OCI-LY7 (cell line): Measurements from ENCODE around the gene ATAD3B. TPM values are rescaled to one million over a fixed set of nuclear protein-coding genes. Genes with fewer than 3 reads are reported as not detected.

ENCODE experiments used
- BruUV-seq: library from RNA; stranded (reverse); fragments of 400-500 nt; replicated peaks from 2 replicates; lab custom pipeline; 2021; lab: Mats Ljungman, UMichigan
- CTCF ChIA-PET: fragments of 300-600 bp; sonication (Branson Sonifier 250); formaldehyde crosslinking; loops from one replicate; lab custom pipeline; 2022; ENCODE audit warnings: antibody characterized with exemption; ENCODE audit not compliant: unreplicated experiment; lab: Charles Lee
- POLR2A ChIA-PET: fragments of 300-600 bp; sonication (Branson Sonifier 250); formaldehyde crosslinking; loops from one replicate; lab custom pipeline; 2022; ENCODE audit warnings: antibody characterized with exemption; lab: Charles Lee
- DNase-seq: peaks from one replicate; pipeline ENCODE4 v3.0.0-alpha.2; 2015; ENCODE audit warnings: low spot score
- H2AFZ ChIP-seq: fragments of 200-600 bp; sonication (generic), shearing (Covaris generic); 2 replicates; pipeline ENCODE4 v1.6.1; 2014; ENCODE audit warnings: mild to moderate bottlenecking, antibody characterized with exemption, low read length, moderate library complexity
- H3K27ac ChIP-seq: fragments of 200-600 bp; sonication (generic); 2 replicates; pipeline ENCODE4 v1.5.1; 2014; ENCODE audit warnings: mixed run types, low read depth, mild to moderate bottlenecking, moderate library complexity, low read length, inconsistent platforms; ENCODE audit not compliant: poor library complexity, severe bottlenecking
- H3K36me3 ChIP-seq: fragments of 200-600 bp; sonication (generic); 2 replicates; pipeline ENCODE4 v1.6.1; 2014; ENCODE audit warnings: mild to moderate bottlenecking, antibody characterized with exemption, low read length, moderate library complexity, mixed read lengths; ENCODE audit not compliant: insufficient read depth
- H3K4me1 ChIP-seq: fragments of 200-600 bp; sonication (generic); 2 replicates; pipeline ENCODE4 v1.5.1; 2014; ENCODE audit warnings: mild to moderate bottlenecking, low read length; ENCODE audit not compliant: insufficient read depth, poor library complexity, severe bottlenecking
- H3K4me2 ChIP-seq: fragments of 200-600 bp; sonication (generic); 2 replicates; pipeline ENCODE4 v1.6.1; 2014; ENCODE audit warnings: mild to moderate bottlenecking, low read length
- H3K4me3 ChIP-seq: fragments of 200-600 bp; sonication (generic); 2 replicates; pipeline ENCODE4 v1.5.1; 2014; ENCODE audit warnings: mild to moderate bottlenecking, low read depth, low read length; ENCODE audit not compliant: poor library complexity, severe bottlenecking
- H3K79me2 ChIP-seq: fragments of 200-600 bp; sonication (generic); 2 replicates; pipeline ENCODE4 v1.6.1; 2016; ENCODE audit warnings: low read depth, mild to moderate bottlenecking, low read length, moderate library complexity, mixed read lengths; ENCODE audit not compliant: insufficient read depth
- H3K9me2 ChIP-seq: fragments of 200-600 bp; sonication (generic); 2 replicates; pipeline ENCODE4 v1.6.1; 2016; ENCODE audit warnings: mild to moderate bottlenecking, low read length, mixed read lengths; ENCODE audit not compliant: insufficient read depth
- H3K9me3 ChIP-seq: fragments of 200-600 bp; sonication (generic); 2 replicates; pipeline ENCODE4 v1.6.1; 2014; ENCODE audit warnings: mild to moderate bottlenecking, mixed run types, low read length, mixed read lengths
- H4K20me1 ChIP-seq: fragments of 200-600 bp; sonication (generic); 2 replicates; pipeline ENCODE4 v1.6.1; 2014; ENCODE audit warnings: mild to moderate bottlenecking, antibody characterized with exemption, low read length, moderate library complexity, mixed read lengths; ENCODE audit not compliant: insufficient read depth
- EZH2phosphoT487 ChIP-seq: fragments of 200-600 bp; sonication (generic); IDR thresholded peaks from 2 replicates; pipeline ENCODE4 v1.6.1; 2018; ENCODE audit warnings: low read depth, borderline replicate concordance, mild to moderate bottlenecking, mixed run types, antibody characterized with exemption, low read length, moderate library complexity, mixed read lengths
- intact Hi-C: fragments of 100-400 bp; cut with micrococcal nuclease; formaldehyde crosslinking; loops from one replicate; pipeline ENCODE4 v1.10.0; 2022; ENCODE audit not compliant: unreplicated experiment
- total RNA-seq, 2 experiments: library from RNA; depleted of rRNA in 1 of 2; stranded (reverse); fragments of >200 nt in 1 of 2; shearing (Covaris generic) in 1 of 2; gene quantifications; 2 replicates each; pipeline ENCODE4 v1.2.3, GENCODE V29; 2014 to 2022
- TF ChIP-seq, protein P1 (sequence below): fragments of 200-600 bp; sonication (generic); conservative IDR thresholded peaks from 2 replicates; pipeline ENCODE4 v1.5.1; 2014; ENCODE audit warnings: mild to moderate bottlenecking, antibody characterized with exemption, low read length, moderate library complexity, mixed read lengths

ATAD3B gene
- total RNA-seq, 2 experiments from 2014 or later = 54.9 to 62.4 TPM

GRCh38 chr1:1540818-1541628 is 69.5 kb downstream of the ATAD3B start:
- H4K20me1 ChIP-seq = no peaks in the 10 kb centered on the region

GRCh38 chr1:1541956-1542765 is 70.6 kb downstream of the ATAD3B start:
- Histone ChIP-seq H3K79me2 (no peaks in the 10 kb centered on the region), H4K20me1 (no peaks in the 10 kb centered on the region), H2AFZ (no peak overlapping the region), H3K27ac (no peak overlapping the region), H3K9me3 (no peaks in the 10 kb centered on the region), H3K4me1 (no peaks in the 10 kb centered on the region), H3K4me3 (no peak overlapping the region), H3K36me3 (peaks cover 43% of the 10 kb centered on the region), H3K9me2 (no peaks in the 10 kb centered on the region), H3K4me2 (no peak overlapping the region)
- CTCF ChIA-PET = no interaction called here
- POLR2A ChIA-PET = no interaction called here
- intact Hi-C loops = no loop called here
- no peak for DNase-seq
- TF ChIP-seq, protein P1, sequence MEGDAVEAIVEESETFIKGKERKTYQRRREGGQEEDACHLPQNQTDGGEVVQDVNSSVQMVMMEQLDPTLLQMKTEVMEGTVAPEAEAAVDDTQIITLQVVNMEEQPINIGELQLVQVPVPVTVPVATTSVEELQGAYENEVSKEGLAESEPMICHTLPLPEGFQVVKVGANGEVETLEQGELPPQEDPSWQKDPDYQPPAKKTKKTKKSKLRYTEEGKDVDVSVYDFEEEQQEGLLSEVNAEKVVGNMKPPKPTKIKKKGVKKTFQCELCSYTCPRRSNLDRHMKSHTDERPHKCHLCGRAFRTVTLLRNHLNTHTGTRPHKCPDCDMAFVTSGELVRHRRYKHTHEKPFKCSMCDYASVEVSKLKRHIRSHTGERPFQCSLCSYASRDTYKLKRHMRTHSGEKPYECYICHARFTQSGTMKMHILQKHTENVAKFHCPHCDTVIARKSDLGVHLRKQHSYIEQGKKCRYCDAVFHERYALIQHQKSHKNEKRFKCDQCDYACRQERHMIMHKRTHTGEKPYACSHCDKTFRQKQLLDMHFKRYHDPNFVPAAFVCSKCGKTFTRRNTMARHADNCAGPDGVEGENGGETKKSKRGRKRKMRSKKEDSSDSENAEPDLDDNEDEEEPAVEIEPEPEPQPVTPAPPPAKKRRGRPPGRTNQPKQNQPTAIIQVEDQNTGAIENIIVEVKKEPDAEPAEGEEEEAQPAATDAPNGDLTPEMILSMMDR = no peak
- TF ChIP-seq EZH2phosphoT487 = no peak
- no TSS peak for BruUV-seq

More at GRCh38 chr1:1540818-1541628, 69.5 kb downstream of the ATAD3B start:
- POLR2A ChIA-PET = no interaction called here
- no peak overlapping the region for H2AFZ ChIP-seq
- H3K79me2 ChIP-seq = no peaks in the 10 kb centered on the region
- H3K9me3 ChIP-seq = no peaks in the 10 kb centered on the region
- intact Hi-C loops = no loop called here
- TF ChIP-seq EZH2phosphoT487 = no peak
- TF ChIP-seq, protein P1 = no peak
- no peak overlapping the region for H3K4me3 ChIP-seq
- peaks cover 37% of the 10 kb centered on the region for H3K36me3 ChIP-seq
- no peak overlapping the region for H3K27ac ChIP-seq
- no TSS peak for BruUV-seq
- no peaks in the 10 kb centered on the region for H3K9me2 ChIP-seq
- H3K4me1 ChIP-seq = no peaks in the 10 kb centered on the region
- CTCF ChIA-PET = no interaction called here
- no peak overlapping the region for H3K4me2 ChIP-seq
- no peak for DNase-seq
